Vagina (tissue), 2 donors: ENCODE results near the gene HPX.

Experiments
- CTCF ChIP-seq, 3 experiments: fragments of 450-650 bp in 2 of 3; fragments of 200-600 bp in 1 of 3; sonication (generic) in 1 of 3; IDR thresholded peaks; one replicate each; pipeline ENCODE4 v1.5.1; 2017 to 2019; ENCODE audit warnings: antibody characterized with exemption in 3 of 3, mild to moderate bottlenecking in 2 of 3, moderate library complexity in 2 of 3
- POLR2A ChIP-seq, 2 donors: fragments of 450-650 bp; IDR thresholded peaks; one replicate each; pipeline ENCODE4 v1.6.1; 2017; ENCODE audit warnings: antibody characterized with exemption in 2 of 2, mild to moderate bottlenecking in 2 of 2, moderate library complexity in 2 of 2
- POLR2AphosphoS5 ChIP-seq, 2 donors: sonication (generic); formaldehyde crosslinking; IDR thresholded peaks; one replicate each; pipeline ENCODE4 v1.9.0; 2017; ENCODE audit warnings: antibody characterized with exemption in 2 of 2, mild to moderate bottlenecking in 2 of 2, low read depth in 1 of 2; ENCODE audit not compliant: insufficient read depth in 1 of 2

DNA sequence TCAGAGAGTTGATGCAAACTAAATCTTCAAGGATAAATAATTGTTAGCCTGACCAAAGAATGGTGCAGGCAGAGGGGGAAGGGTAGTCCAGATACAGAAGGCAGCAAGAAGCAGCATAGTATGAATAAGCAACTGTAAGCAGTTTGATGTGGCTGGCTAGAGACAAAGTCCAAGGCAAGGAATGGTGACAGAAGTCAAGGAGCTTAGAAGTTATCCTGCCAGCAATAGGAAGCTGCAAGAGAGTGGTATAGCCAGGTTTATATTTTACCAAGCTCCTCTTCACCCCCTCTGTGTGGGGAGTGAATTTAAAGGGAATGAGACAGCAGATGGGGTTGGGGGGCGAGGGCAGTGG lies 18.3 kb upstream of the HPX start:
- TF ChIP-seq POLR2A (IDR thresholded peaks at IDR 0.05) (no peak), CTCF (IDR thresholded peaks at IDR 0.05) (no peak), POLR2AphosphoS5 (IDR thresholded peaks at IDR 0.05; ENCODE audit: insufficient read depth in 1 of 2, low read depth in 1 of 2) (no peak)
